ENCODE results near the gene TBX18.

The TBX18 gene

DNA sequence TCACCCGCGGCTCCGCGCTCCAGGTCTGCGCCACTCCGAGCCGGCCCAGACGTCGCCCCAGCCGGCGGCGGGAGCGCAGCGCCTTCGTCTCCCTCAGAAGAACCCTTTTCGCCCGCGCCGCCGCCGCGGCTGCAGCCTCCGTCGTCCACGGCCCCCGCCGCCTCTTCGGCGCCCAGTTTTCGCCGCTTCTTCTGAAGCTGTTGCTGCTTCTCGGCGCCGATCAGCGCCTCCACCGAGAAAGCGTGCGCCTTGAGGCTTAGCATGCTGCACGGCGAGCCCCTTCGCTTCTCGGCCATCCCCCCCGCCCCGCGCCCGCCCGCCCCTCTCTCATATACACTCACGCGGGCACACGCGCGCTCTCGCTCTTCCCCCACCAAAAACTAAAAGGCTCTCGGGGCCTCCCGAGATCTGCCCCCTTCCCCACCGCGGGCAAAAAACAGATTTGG is 489 bp downstream of the TBX18 start:
- H3K4me3 ChIP-seq (replicated peaks; ENCODE audit: low read depth, low read length), result no peak overlapping the region
- TF ChIP-seq, protein P1, sequence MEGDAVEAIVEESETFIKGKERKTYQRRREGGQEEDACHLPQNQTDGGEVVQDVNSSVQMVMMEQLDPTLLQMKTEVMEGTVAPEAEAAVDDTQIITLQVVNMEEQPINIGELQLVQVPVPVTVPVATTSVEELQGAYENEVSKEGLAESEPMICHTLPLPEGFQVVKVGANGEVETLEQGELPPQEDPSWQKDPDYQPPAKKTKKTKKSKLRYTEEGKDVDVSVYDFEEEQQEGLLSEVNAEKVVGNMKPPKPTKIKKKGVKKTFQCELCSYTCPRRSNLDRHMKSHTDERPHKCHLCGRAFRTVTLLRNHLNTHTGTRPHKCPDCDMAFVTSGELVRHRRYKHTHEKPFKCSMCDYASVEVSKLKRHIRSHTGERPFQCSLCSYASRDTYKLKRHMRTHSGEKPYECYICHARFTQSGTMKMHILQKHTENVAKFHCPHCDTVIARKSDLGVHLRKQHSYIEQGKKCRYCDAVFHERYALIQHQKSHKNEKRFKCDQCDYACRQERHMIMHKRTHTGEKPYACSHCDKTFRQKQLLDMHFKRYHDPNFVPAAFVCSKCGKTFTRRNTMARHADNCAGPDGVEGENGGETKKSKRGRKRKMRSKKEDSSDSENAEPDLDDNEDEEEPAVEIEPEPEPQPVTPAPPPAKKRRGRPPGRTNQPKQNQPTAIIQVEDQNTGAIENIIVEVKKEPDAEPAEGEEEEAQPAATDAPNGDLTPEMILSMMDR (IDR thresholded peaks at IDR 0.05; ENCODE audit: insufficient read depth, low read length, poor library complexity, severe bottlenecking), result no peak
- H3K36me3 ChIP-seq (ENCODE audit: control insufficient read depth, insufficient read depth, low read length), result no peaks in the 10 kb centered on the region
- DNase-seq (ENCODE audit: extremely low read depth, insufficient read length), result no peak
- no peaks in the 10 kb centered on the region for H3K27me3 ChIP-seq (replicated peaks; ENCODE audit: control insufficient read depth, insufficient read depth, low read length)

DNA sequence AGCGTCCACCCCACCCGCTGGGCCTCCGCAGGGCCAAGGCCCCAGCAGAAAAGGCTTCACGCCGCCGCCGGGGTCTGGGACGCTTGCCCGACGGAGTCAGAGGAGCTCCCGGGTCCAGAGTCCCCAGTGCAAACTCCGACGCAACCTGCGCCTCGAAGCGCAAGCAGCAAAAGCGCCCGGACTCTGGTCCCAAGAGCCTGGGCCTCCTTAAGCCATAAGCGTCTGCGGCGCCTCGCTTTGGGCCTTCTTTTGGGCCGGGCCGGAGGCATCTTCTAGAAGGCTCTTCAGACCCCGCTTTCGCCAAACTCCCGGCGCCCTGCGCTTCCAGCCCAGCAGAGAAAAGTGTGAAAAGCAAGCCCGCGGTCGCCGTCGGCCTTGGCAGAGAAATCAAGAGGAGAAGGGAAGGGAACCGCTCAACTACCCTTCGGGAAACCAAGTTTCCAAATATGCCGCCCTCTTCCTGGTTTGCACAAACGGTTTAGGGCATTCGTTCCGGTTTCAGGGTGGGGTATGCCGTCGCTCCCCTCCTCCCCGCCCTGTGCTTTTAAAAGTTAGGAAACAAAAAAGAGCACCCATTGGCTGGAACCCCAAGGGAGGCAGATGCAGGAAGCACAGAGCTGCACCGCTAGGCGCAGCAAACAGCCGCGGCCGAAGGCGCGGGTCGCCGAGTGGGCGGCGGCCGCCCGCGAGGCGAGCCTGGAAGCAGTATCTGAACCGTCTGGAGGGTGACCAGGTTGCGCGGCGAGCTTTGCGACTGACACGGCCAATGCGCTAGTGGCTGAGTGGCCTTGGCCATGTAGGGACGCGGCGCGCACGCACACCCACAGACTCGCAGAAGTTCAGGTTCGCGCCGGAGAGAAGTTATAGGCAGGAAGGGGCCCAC is 1.2 kb downstream of the TBX18 start:
- H3K27me3 ChIP-seq (replicated peaks; ENCODE audit: control insufficient read depth, insufficient read depth, low read length), result no peaks in the 10 kb centered on the region
- H3K4me3 ChIP-seq (replicated peaks; ENCODE audit: low read depth, low read length), result no peak overlapping the region
- peak; percentile 59 for DNase-seq (ENCODE audit: extremely low read depth, insufficient read length)
- TF ChIP-seq, protein P1 (IDR thresholded peaks at IDR 0.05; ENCODE audit: insufficient read depth, low read length, poor library complexity, severe bottlenecking), result no peak
- H3K36me3 ChIP-seq (ENCODE audit: control insufficient read depth, insufficient read depth, low read length), result no peaks in the 10 kb centered on the region

DNA sequence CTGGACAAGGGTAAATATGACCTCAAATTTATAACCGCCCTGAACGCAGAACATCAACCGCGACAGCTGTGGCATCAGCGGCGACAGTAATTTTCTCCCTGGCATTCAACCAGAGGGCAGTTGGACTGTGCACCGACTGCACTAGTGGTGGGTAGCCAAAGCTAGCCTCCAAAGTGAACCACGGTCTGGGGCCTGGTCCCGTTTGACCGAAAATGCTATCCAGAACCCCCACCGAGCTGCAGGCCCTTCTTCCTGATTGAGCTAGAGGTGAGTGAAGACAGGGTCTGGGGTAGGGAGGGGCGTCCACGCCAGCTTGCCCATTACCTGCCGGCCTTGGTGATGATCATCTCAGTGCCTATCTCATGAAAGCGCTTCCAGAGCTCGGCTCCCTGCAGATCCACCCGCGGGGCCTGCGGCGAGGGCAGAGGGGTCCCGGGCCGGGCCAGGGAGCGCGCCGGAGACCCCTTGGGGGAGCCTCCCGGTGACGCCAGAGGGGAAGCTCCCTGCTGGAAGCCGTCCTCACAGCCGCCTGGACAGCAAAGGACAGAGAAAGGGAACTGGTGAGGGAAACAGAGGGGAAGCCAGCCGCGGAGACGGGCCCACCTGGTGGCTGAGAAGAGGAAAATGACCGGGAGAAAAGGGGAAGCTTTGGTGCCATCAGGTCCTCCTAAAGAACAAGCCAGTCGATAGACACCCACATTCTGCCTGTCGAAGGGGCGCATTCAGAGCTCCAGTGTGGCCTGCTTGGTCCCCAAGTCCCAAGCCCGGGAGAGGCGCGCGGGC is 2.0 kb downstream of the TBX18 start:
- DNase-seq (ENCODE audit: extremely low read depth, insufficient read length), result no peak
- no peak overlapping the region for H3K4me3 ChIP-seq (replicated peaks; ENCODE audit: low read depth, low read length)

DNA sequence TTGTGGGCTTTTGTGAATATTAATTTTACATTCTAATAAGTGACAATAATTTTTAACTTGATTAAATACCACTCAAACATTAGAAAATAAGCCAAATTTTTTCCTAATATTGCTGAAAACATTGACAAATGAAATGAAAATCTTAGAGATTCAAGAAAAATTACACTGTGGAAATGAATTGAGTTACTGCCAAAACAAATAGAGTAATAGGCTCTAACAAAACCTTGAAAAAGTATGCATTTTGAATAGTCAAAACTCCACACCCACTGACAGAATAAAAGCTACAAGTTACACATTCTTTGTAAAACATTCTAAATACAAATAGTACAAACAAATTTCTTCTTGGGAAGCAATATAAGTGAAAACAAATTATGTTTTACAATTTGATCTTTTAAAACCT is 5.9 kb downstream of the TBX18 start:
- Histone ChIP-seq H3K4me3 (replicated peaks; ENCODE audit: low read depth, low read length) (no peak overlapping the region), H3K27me3 (replicated peaks; ENCODE audit: control insufficient read depth, insufficient read depth, low read length) (no peaks in the 10 kb centered on the region), H3K36me3 (ENCODE audit: control insufficient read depth, insufficient read depth, low read length) (no peaks in the 10 kb centered on the region)
- DNase-seq (ENCODE audit: extremely low read depth, insufficient read length), result no peak
- TF ChIP-seq, protein P1 (IDR thresholded peaks at IDR 0.05; ENCODE audit: insufficient read depth, low read length, poor library complexity, severe bottlenecking), result no peak

More for the DNA sequence above, 2.0 kb downstream of the TBX18 start:
- TF ChIP-seq, protein P1 (IDR thresholded peaks at IDR 0.05; ENCODE audit: insufficient read depth, low read length, poor library complexity, severe bottlenecking), result no peak
- Histone ChIP-seq H3K36me3 (ENCODE audit: control insufficient read depth, insufficient read depth, low read length) (no peaks in the 10 kb centered on the region), H3K27me3 (replicated peaks; ENCODE audit: control insufficient read depth, insufficient read depth, low read length) (no peaks in the 10 kb centered on the region)

DNA sequence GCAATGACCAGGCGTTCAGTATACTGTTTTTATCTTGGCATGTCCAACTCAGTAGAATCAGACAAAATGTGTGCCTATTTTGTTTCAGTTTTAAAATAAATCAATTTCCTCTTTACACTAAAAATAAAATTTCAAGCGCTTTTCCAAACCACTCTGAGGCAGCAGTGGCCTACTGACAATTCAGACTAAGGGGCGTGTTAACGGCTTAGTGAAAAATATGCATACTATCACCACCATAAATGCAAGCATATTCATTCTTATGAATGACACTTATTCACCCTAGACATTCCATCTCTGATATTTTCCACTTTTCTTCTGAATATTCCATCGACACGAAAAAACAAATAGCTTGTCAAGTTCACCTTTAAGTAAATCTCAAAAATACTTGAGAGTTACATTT is 7.5 kb downstream of the TBX18 start:
- Histone ChIP-seq H3K27me3 (replicated peaks; ENCODE audit: control insufficient read depth, insufficient read depth, low read length) (no peaks in the 10 kb centered on the region), H3K36me3 (ENCODE audit: control insufficient read depth, insufficient read depth, low read length) (no peaks in the 10 kb centered on the region), H3K4me3 (replicated peaks; ENCODE audit: low read depth, low read length) (no peak overlapping the region)
- TF ChIP-seq, protein P1 (IDR thresholded peaks at IDR 0.05; ENCODE audit: insufficient read depth, low read length, poor library complexity, severe bottlenecking), result no peak
- DNase-seq (ENCODE audit: extremely low read depth, insufficient read length), result no peak

Measured in GM06990 (cell line).